MCF 10A (cell line): ENCODE results near the gene MMGT1. TPM values are rescaled to one million over a fixed set of nuclear protein-coding genes. Genes with fewer than 3 reads are reported as not detected.

Experiments
- BruUV-seq: library from RNA; stranded (reverse); fragments of 400-500 nt; replicated peaks from 2 replicates; lab custom pipeline; 2021; lab: Mats Ljungman, UMichigan
- CTCF ChIA-PET: fragments of 300-600 bp; sonication (Branson Sonifier 250); formaldehyde crosslinking; extraction: SDS; loops from one replicate; lab custom pipeline; 2021; ENCODE audit warnings: antibody characterized with exemption, inconsistent platforms; lab: Yijun Ruan, JAX
- POLR2A ChIA-PET: fragments of 300-600, 350-650 bp; sonication (Branson Sonifier 250); formaldehyde crosslinking; extraction: SDS; loops from one replicate; lab custom pipeline; 2020; ENCODE audit warnings: antibody characterized with exemption, inconsistent platforms; lab: Yijun Ruan, JAX
- DNase-seq: peaks from one replicate; pipeline ENCODE4 v3.0.0-alpha.2; 2018; ENCODE audit not compliant: unreplicated experiment
- H3K27ac Mint-ChIP-seq: one replicate; pipeline ENCODE4 v1.8.0; 2022; ENCODE audit warnings: mild to moderate bottlenecking, low read depth, mixed read lengths; ENCODE audit not compliant: unreplicated experiment
- H3K27me3 Mint-ChIP-seq: one replicate; pipeline ENCODE4 v1.8.0; 2022; ENCODE audit warnings: mixed read lengths; ENCODE audit not compliant: insufficient read depth, unreplicated experiment
- H3K36me3 Mint-ChIP-seq: one replicate; pipeline ENCODE4 v1.8.0; 2022; ENCODE audit warnings: mild to moderate bottlenecking, moderate library complexity, mixed read lengths; ENCODE audit not compliant: insufficient read depth, unreplicated experiment
- H3K4me1 Mint-ChIP-seq: one replicate; pipeline ENCODE4 v1.8.0; 2022; ENCODE audit warnings: mixed read lengths; ENCODE audit not compliant: insufficient read depth, unreplicated experiment
- H3K4me3 Mint-ChIP-seq: one replicate; pipeline ENCODE4 v1.8.0; 2022; ENCODE audit warnings: mild to moderate bottlenecking, moderate library complexity, mixed read lengths; ENCODE audit not compliant: unreplicated experiment
- H3K9me3 Mint-ChIP-seq: one replicate; pipeline ENCODE4 v1.8.0; 2022; ENCODE audit warnings: mixed read lengths; ENCODE audit not compliant: unreplicated experiment
- intact Hi-C: fragments of 100-400 bp; cut with micrococcal nuclease; formaldehyde crosslinking; loops from 2 replicates; pipeline ENCODE4 v1.14.1; 2022
- total RNA-seq: library from RNA; stranded (reverse); gene quantifications from 2 replicates; pipeline ENCODE4 v1.2.3, GENCODE V29; 2022
- TF ChIP-seq, protein P1 (sequence below): fragments of 200-600 bp; IDR thresholded peaks from one replicate; pipeline ENCODE4 v1.8.0; 2022; ENCODE audit warnings: antibody characterized with exemption, mild to moderate bottlenecking; ENCODE audit not compliant: unreplicated experiment

Gene MMGT1
- total RNA-seq, 1 experiment from 2014 or later, result 24.1 TPM

DNA sequence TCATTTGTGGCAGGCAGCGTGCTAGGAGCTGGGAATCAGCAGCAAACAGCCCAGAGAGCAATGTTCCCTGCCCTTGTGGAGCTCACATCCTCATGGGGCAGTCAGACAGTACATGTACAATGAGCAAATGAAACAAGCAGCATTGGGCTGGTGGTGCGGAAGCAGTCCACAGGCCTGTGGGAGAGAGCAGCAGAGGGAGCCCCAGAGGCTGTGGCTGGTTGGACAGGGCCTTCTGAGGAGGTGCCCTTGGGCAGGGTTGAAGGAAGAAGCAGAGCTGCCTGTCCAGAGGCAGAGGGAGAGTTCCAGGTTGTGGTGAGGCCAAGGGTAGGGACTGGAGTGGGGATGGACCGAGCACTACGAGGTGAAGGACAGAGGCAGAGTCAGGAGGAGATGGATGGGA lies 22.5 kb downstream of the MMGT1 start:
- ChIA-PET POLR2A (no interaction called here), CTCF (interaction anchor here (0.7 kb wide), 1 partner anchor 20 kb away, joined by 3 read pairs; no protein-coding TSS in a partner anchor)
- DNase-seq, result no peak
- H3K4me3 Mint-ChIP-seq, result no peak overlapping the region
- no peaks in the 10 kb centered on the region for H3K36me3 Mint-ChIP-seq
- peaks cover 43% of the 10 kb centered on the region for H3K27me3 Mint-ChIP-seq
- H3K27ac Mint-ChIP-seq, result no peak overlapping the region
- no TSS peak for BruUV-seq
- TF ChIP-seq, protein P1, sequence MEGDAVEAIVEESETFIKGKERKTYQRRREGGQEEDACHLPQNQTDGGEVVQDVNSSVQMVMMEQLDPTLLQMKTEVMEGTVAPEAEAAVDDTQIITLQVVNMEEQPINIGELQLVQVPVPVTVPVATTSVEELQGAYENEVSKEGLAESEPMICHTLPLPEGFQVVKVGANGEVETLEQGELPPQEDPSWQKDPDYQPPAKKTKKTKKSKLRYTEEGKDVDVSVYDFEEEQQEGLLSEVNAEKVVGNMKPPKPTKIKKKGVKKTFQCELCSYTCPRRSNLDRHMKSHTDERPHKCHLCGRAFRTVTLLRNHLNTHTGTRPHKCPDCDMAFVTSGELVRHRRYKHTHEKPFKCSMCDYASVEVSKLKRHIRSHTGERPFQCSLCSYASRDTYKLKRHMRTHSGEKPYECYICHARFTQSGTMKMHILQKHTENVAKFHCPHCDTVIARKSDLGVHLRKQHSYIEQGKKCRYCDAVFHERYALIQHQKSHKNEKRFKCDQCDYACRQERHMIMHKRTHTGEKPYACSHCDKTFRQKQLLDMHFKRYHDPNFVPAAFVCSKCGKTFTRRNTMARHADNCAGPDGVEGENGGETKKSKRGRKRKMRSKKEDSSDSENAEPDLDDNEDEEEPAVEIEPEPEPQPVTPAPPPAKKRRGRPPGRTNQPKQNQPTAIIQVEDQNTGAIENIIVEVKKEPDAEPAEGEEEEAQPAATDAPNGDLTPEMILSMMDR, result no peak
- no peaks in the 10 kb centered on the region for H3K4me1 Mint-ChIP-seq
- no peaks in the 10 kb centered on the region for H3K9me3 Mint-ChIP-seq
- intact Hi-C loops, result no loop called here

- H3K27me3 Mint-ChIP-seq, result peaks cover 31% of the 10 kb centered on the region
- no peaks in the 10 kb centered on the region for H3K36me3 Mint-ChIP-seq
- peaks cover 7% of the 10 kb centered on the region for H3K9me3 Mint-ChIP-seq
- BruUV-seq, result no TSS peak
- no peaks in the 10 kb centered on the region for H3K4me1 Mint-ChIP-seq
- DNase-seq, result no peak
- TF ChIP-seq, protein P1, result no peak
- no peak overlapping the region for H3K27ac Mint-ChIP-seq
- intact Hi-C loops, result no loop called here
- POLR2A ChIA-PET, result no interaction called here
- CTCF ChIA-PET, result no interaction called here
- H3K4me3 Mint-ChIP-seq, result no peak overlapping the region
Observed at GRCh38 chrX:135944486-135944885, 29.3 kb downstream of the MMGT1 start.

DNA sequence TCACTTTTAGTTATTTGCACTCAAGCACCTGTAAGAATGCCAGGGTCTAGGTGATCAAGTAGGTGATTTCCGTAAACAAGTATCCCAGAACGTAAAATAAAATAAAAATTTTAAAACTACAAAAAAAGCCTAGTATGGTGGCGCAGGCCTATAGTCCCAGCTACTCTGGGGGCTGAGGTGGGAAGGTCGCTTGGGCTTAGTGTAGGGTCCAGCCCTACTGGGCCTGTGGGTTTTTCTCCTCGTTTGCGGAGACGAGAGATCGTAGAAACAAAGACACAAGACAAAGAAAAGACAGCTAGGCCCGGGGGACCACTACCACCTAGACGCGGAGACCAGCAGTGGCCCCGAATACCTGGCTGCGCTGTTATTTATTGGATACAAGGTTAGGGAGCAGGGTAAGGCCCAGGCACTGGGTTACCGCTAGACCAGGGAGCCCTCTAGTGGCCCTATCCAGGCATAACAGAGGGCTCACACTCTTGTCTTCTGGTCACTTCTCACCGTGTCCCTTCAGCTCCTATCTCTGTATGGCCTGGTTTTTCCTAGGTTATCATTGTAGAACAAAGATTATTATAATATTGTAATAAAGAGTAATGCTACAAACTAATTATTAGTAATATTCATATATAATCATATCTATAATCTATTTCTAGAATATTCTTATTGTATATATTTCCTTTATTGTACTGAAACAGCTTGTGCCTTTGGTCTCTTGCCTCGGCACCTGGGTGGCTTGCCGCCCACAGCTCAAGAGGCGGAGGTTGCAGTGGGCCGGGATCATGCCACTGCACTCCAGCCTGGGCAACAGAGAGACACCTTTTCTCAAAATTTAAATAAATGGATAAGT lies 41.9 kb downstream of the MMGT1 start:
- Mint-ChIP-seq H3K4me1 (no peaks in the 10 kb centered on the region), H3K4me3 (no peak overlapping the region), H3K9me3 (no peaks in the 10 kb centered on the region), H3K36me3 (no peaks in the 10 kb centered on the region), H3K27ac (no peak overlapping the region), H3K27me3 (peaks cover 43% of the 10 kb centered on the region)
- TF ChIP-seq, protein P1, result peak; percentile 77
- intact Hi-C loops, result loop anchor here (1.0 to 2.0 kb wide), 3 partner anchors 299 to 447 kb away; no protein-coding TSS in a partner anchor
- ChIA-PET POLR2A (no interaction called here), CTCF (interaction anchor here (0.6 to 3.5 kb wide), 32 partner anchors 9 to 1854 kb away, joined by 3 to 26 read pairs (median 4); partner anchors contain the start of gene CT45A10)
- no TSS peak for BruUV-seq
- DNase-seq, result peak; percentile 62

GRCh38 chrX:135927897-135928296 lies 45.9 kb downstream of the MMGT1 start:
- H3K4me1 Mint-ChIP-seq, result no peaks in the 10 kb centered on the region
- no peak for DNase-seq
- no TSS peak for BruUV-seq
- peaks cover 75% of the 10 kb centered on the region for H3K27me3 Mint-ChIP-seq
- no peak overlapping the region for H3K27ac Mint-ChIP-seq
- intact Hi-C loops, result no loop called here
- ChIA-PET POLR2A (interaction anchor here (0.6 kb wide), 1 partner anchor 11 kb away, joined by 3 read pairs; no protein-coding TSS in a partner anchor), CTCF (no interaction called here)
- TF ChIP-seq, protein P1, result no peak
- no peaks in the 10 kb centered on the region for H3K36me3 Mint-ChIP-seq
- no peak overlapping the region for H3K4me3 Mint-ChIP-seq
- no peaks in the 10 kb centered on the region for H3K9me3 Mint-ChIP-seq
